Osteoblast (primary cell): ENCODE results near the gene USP12. TPM values are rescaled to one million over a fixed set of nuclear protein-coding genes. Genes with fewer than 3 reads are reported as not detected.
"Not testable (repeated sequence)": the region's sequence is repeated elsewhere in the genome, so short reads cannot be mapped to it uniquely, and the experiment has no call there.

Experiments
- DNase-seq: peaks from one replicate; pipeline ENCODE4 v3.0.0; 2011; ENCODE audit warnings: low spot score, mixed read lengths; ENCODE audit not compliant: insufficient read length; ENCODE audit errors: missing footprints
- H2AFZ ChIP-seq: 2 replicates; pipeline ENCODE4 v1.6.0; 2011; ENCODE audit warnings: mild to moderate bottlenecking, low read length
- H3K27ac ChIP-seq: 2 replicates; pipeline ENCODE4 v1.5.1; 2011; ENCODE audit warnings: mild to moderate bottlenecking, low read depth, low read length, moderate library complexity
- H3K27me3 ChIP-seq: 2 replicates; pipeline ENCODE4 v1.6.0; 2012; ENCODE audit warnings: mild to moderate bottlenecking, control low read depth, inconsistent platforms, low read length, moderate library complexity; ENCODE audit not compliant: insufficient read depth
- H3K36me3 ChIP-seq: 2 replicates; pipeline ENCODE4 v1.5.1; 2011; ENCODE audit warnings: mild to moderate bottlenecking, low read length, control low read depth, moderate library complexity; ENCODE audit not compliant: insufficient read depth
- H3K4me1 ChIP-seq: 2 replicates; pipeline ENCODE4 v1.5.1; 2011; ENCODE audit warnings: mild to moderate bottlenecking, low read length, control low read depth, moderate library complexity; ENCODE audit not compliant: insufficient read depth
- H3K4me2 ChIP-seq: 2 replicates; pipeline ENCODE4 v1.6.0; 2011; ENCODE audit warnings: mild to moderate bottlenecking, low read length; ENCODE audit not compliant: insufficient read depth
- H3K4me3 ChIP-seq: fragments of 200-600 bp; sonication (generic); 3 replicates; pipeline ENCODE4 v1.5.1; 2012; ENCODE audit warnings: mild to moderate bottlenecking, low read length, inconsistent platforms; ENCODE audit not compliant: insufficient read depth
- H3K79me2 ChIP-seq: 2 replicates; pipeline ENCODE4 v1.6.0; 2012; ENCODE audit warnings: mild to moderate bottlenecking, low read length, control low read depth, inconsistent platforms; ENCODE audit not compliant: insufficient read depth
- H3K9me3 ChIP-seq: 2 replicates; pipeline ENCODE4 v1.5.1; 2011; ENCODE audit warnings: low read depth, low read length, control low read depth
- H4K20me1 ChIP-seq: 2 replicates; pipeline ENCODE4 v1.6.0; 2012; ENCODE audit warnings: mild to moderate bottlenecking, low read length, control low read depth; ENCODE audit not compliant: insufficient read depth
- CTCF ChIP-seq: IDR thresholded peaks from 2 replicates; pipeline ENCODE4 v1.5.1; 2011; ENCODE audit warnings: mild to moderate bottlenecking, low read depth, low read length, moderate library complexity; ENCODE audit errors: extremely low read depth
- total RNA-seq: library from RNA; depleted of rRNA; stranded (reverse); fragments of >200 nt; gene quantifications from 2 replicates; pipeline ENCODE4 v1.2.3, GENCODE V29; 2012

USP12 gene
- total RNA-seq, 1 donor: 24.6 TPM

DNA sequence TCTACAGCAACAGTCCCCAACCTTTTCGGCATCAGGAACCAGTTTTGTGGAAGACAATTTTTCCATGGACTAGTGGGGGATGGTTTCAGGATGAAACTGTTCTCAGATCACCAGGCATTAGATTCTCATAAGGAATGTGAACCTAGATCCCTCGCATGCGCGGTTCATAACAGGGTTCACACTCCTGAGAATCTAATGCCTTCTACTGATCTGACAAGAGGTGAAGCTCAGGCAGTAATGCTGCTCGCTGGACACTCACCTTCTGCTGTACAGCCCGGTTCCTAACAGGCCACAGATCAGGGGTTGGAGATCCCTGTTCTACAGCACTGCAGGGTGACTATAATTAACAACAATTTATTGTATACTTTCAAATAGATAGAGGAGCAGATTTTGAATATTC is 21.9 kb downstream of the USP12 start:
- DNase-seq: no peak
- Histone ChIP-seq H4K20me1 (peaks cover 58% of the 10 kb centered on the region), H3K27ac (no peak overlapping the region), H3K4me1 (no peaks in the 10 kb centered on the region), H3K79me2 (peaks cover 94% of the 10 kb centered on the region), H3K36me3 (no peaks in the 10 kb centered on the region), H3K4me3 (no peak overlapping the region), H3K27me3 (no peaks in the 10 kb centered on the region), H2AFZ (no peak overlapping the region), H3K4me2 (no peak overlapping the region), H3K9me3 (no peaks in the 10 kb centered on the region)
- TF ChIP-seq CTCF: no peak

GRCh38 chr13:27148900-27149299 is 22.7 kb downstream of the USP12 start:
- Histone ChIP-seq H3K27ac (no peak overlapping the region), H3K4me3 (no peak overlapping the region), H3K27me3 (no peaks in the 10 kb centered on the region), H2AFZ (no peak overlapping the region), H3K79me2 (peaks cover 94% of the 10 kb centered on the region), H4K20me1 (peaks cover 58% of the 10 kb centered on the region), H3K9me3 (no peaks in the 10 kb centered on the region), H3K4me1 (no peaks in the 10 kb centered on the region), H3K4me2 (no peak overlapping the region), H3K36me3 (no peaks in the 10 kb centered on the region)
- no peak for TF ChIP-seq CTCF
- DNase-seq: no peak

- Histone ChIP-seq H4K20me1 (peaks cover 53% of the 10 kb centered on the region), H3K4me3 (no peak overlapping the region), H3K4me1 (no peaks in the 10 kb centered on the region), H3K27me3 (no peaks in the 10 kb centered on the region), H3K9me3 (no peaks in the 10 kb centered on the region), H3K36me3 (no peaks in the 10 kb centered on the region), H3K27ac (no peak overlapping the region), H3K4me2 (no peak overlapping the region), H3K79me2 (peaks cover 95% of the 10 kb centered on the region), H2AFZ (no peak overlapping the region)
- no peak for DNase-seq
- TF ChIP-seq CTCF: no peak
Observed at GRCh38 chr13:27147530-27148170, 24.0 kb downstream of the USP12 start.

DNA sequence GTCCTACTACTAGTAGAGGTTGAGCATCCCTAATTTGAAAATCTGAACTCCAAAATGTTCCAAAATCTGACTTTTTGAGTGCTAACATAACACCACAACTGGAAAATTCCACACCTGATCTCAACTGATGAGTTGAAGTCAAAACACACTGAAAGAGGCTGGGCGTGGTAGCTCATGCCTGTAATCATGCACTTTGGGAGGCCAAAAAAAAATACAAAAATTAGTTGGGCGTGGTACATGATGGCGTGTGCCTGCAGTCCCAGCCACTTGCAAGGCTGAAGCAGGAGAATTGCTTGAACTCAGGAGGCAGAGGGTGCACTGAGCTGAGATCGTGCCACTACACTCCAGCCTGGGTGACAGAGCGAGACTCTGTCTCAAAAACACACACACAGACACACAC is 29.9 kb downstream of the USP12 start:
- Histone ChIP-seq H3K9me3 (no peaks in the 10 kb centered on the region), H3K27me3 (no peaks in the 10 kb centered on the region), H3K79me2 (peaks cover 100% of the 10 kb centered on the region), H2AFZ (no peak overlapping the region), H3K4me3 (no peak overlapping the region), H3K36me3 (no peaks in the 10 kb centered on the region), H4K20me1 (peaks cover 59% of the 10 kb centered on the region), H3K27ac (no peak overlapping the region), H3K4me2 (no peak overlapping the region), H3K4me1 (no peaks in the 10 kb centered on the region)
- DNase-seq: no peak
- no peak for TF ChIP-seq CTCF

GRCh38 chr13:27141159-27141558 is 30.5 kb downstream of the USP12 start:
- not testable (repeated sequence) for H3K4me3 ChIP-seq, H3K27ac ChIP-seq, H3K9me3 ChIP-seq, H3K36me3 ChIP-seq, H3K27me3 ChIP-seq, H3K4me2 ChIP-seq, H3K4me1 ChIP-seq, DNase-seq, H2AFZ ChIP-seq
- H4K20me1 ChIP-seq: peaks cover 57% of the 10 kb centered on the region
- peaks cover 100% of the 10 kb centered on the region for H3K79me2 ChIP-seq
